H9 (cell line): ENCODE results near the gene RNU1-3. TPM values are rescaled to one million over a fixed set of nuclear protein-coding genes. Genes with fewer than 3 reads are reported as not detected.
"Not testable (repeated sequence)": the region's sequence is repeated elsewhere in the genome, so short reads cannot be mapped to it uniquely, and the experiment has no call there.

ENCODE experiments used
- DNase-seq: peaks from one replicate; pipeline ENCODE4 v3.0.0-alpha.2; 2017
- H2AFZ ChIP-seq: one replicate; pipeline ENCODE4 v1.6.1; 2013; ENCODE audit warnings: mild to moderate bottlenecking, low read length, control low read depth, moderate library complexity
- H2AK5ac ChIP-seq: 2 replicates; pipeline ENCODE4 v1.6.1; 2013; ENCODE audit warnings: low read length, control low read depth, mixed read lengths; ENCODE audit not compliant: insufficient read length
- H2BK120ac ChIP-seq: one replicate; pipeline ENCODE4 v1.6.1; 2013; ENCODE audit warnings: low read depth, mild to moderate bottlenecking, low read length, control low read depth, inconsistent platforms; ENCODE audit not compliant: poor library complexity, severe bottlenecking
- H2BK12ac ChIP-seq: 2 replicates; pipeline ENCODE4 v1.6.1; 2013; ENCODE audit warnings: low read length, control low read depth, mixed read lengths, low read depth; ENCODE audit not compliant: insufficient read length
- H2BK15ac ChIP-seq: 2 replicates; pipeline ENCODE4 v1.6.1; 2013; ENCODE audit warnings: low read depth, low read length, control low read depth
- H2BK20ac ChIP-seq: one replicate; pipeline ENCODE4 v1.6.1; 2013; ENCODE audit warnings: low read depth, mild to moderate bottlenecking, low read length, control low read depth, inconsistent platforms; ENCODE audit not compliant: poor library complexity, severe bottlenecking
- H2BK5ac ChIP-seq: 2 replicates; pipeline ENCODE4 v1.6.1; 2013; ENCODE audit warnings: low read length, control low read depth, mixed read lengths; ENCODE audit not compliant: insufficient read length
- H3K14ac ChIP-seq: 2 replicates; pipeline ENCODE4 v1.6.1; 2013; ENCODE audit warnings: low read length, control low read depth; ENCODE audit not compliant: insufficient read depth
- H3K18ac ChIP-seq: 2 replicates; pipeline ENCODE4 v1.6.1; 2013; ENCODE audit warnings: low read depth, mild to moderate bottlenecking, mixed read lengths, low read length, control low read depth; ENCODE audit not compliant: insufficient read length
- H3K23ac ChIP-seq: 2 replicates; pipeline ENCODE4 v1.6.1; 2013; ENCODE audit warnings: low read length, control low read depth, mixed read lengths, low read depth; ENCODE audit not compliant: insufficient read length
- H3K23me2 ChIP-seq: 2 replicates; pipeline ENCODE4 v1.6.1; 2013; ENCODE audit warnings: low read depth, mild to moderate bottlenecking, mixed read lengths, low read length, control low read depth; ENCODE audit not compliant: insufficient read length, poor library complexity, severe bottlenecking
- H3K27ac ChIP-seq: 2 replicates; pipeline ENCODE4 v1.5.1; 2013; ENCODE audit warnings: low read length, control low read depth, mixed read lengths, low read depth; ENCODE audit not compliant: insufficient read length
- H3K27me3 ChIP-seq: 2 replicates; pipeline ENCODE4 v1.6.1; 2013; ENCODE audit warnings: low read length, control low read depth, inconsistent platforms; ENCODE audit not compliant: insufficient read depth
- H3K4ac ChIP-seq: 2 replicates; pipeline ENCODE4 v1.6.1; 2013; ENCODE audit warnings: low read depth, mild to moderate bottlenecking, control low read depth, inconsistent platforms, low read length, moderate library complexity
- H3K4me1 ChIP-seq: 2 replicates; pipeline ENCODE4 v1.6.1; 2013; ENCODE audit warnings: low read length, control low read depth, inconsistent platforms; ENCODE audit not compliant: insufficient read depth
- H3K4me2 ChIP-seq: 2 replicates; pipeline ENCODE4 v1.6.1; 2013; ENCODE audit warnings: low read length, control low read depth, mixed read lengths; ENCODE audit not compliant: insufficient read length, insufficient read depth
- H3K56ac ChIP-seq: 2 replicates; pipeline ENCODE4 v1.6.1; 2013; ENCODE audit warnings: low read depth, mild to moderate bottlenecking, mixed read lengths, low read length, control low read depth; ENCODE audit not compliant: insufficient read length
- H3K79me1 ChIP-seq: 2 replicates; pipeline ENCODE4 v1.6.1; 2013; ENCODE audit warnings: low read depth, mild to moderate bottlenecking, moderate library complexity, low read length, control low read depth, inconsistent platforms; ENCODE audit not compliant: insufficient read depth, poor library complexity, severe bottlenecking
- H3K79me2 ChIP-seq: 2 replicates; pipeline ENCODE4 v1.6.1; 2013; ENCODE audit warnings: low read length, control low read depth, inconsistent platforms; ENCODE audit not compliant: insufficient read depth
- H3K9ac ChIP-seq: 2 replicates; pipeline ENCODE4 v1.6.1; 2013; ENCODE audit warnings: low read length, control low read depth, mixed read lengths; ENCODE audit not compliant: insufficient read length; ENCODE audit errors: extremely low read depth
- H3K9me3 ChIP-seq: one replicate; pipeline ENCODE4 v1.6.1; 2013; ENCODE audit warnings: low read depth, low read length, inconsistent platforms; ENCODE audit not compliant: control insufficient read depth
- H3T11ph ChIP-seq: one replicate; pipeline ENCODE4 v1.6.1; 2013; ENCODE audit warnings: mild to moderate bottlenecking, low read length, control low read depth, inconsistent platforms
- H4K20me1 ChIP-seq: one replicate; pipeline ENCODE4 v1.6.1; 2013; ENCODE audit not compliant: control insufficient read depth, insufficient read length, insufficient read depth
- H4K5ac ChIP-seq: 2 replicates; pipeline ENCODE4 v1.6.1; 2013; ENCODE audit warnings: low read depth, mild to moderate bottlenecking, mixed read lengths, low read length, control low read depth; ENCODE audit not compliant: insufficient read length
- H4K8ac ChIP-seq: replicated peaks from 2 replicates; pipeline ENCODE4 v1.6.1; 2013; ENCODE audit warnings: low read length, control low read depth, mixed read lengths, low read depth; ENCODE audit not compliant: insufficient read length
- H4K91ac ChIP-seq: 2 replicates; pipeline ENCODE4 v1.6.1; 2013; ENCODE audit warnings: low read depth, mild to moderate bottlenecking, moderate library complexity, mixed read lengths, low read length, control low read depth; ENCODE audit not compliant: insufficient read length
- H3K27ac Mint-ChIP-seq, 3 experiments: 2 replicates in 2 of 3; 3 replicates in 1 of 3; pipeline ENCODE4 v1.8.0; 2020 to 2021; ENCODE audit warnings: mixed read lengths in 3 of 3, mild to moderate bottlenecking in 1 of 3, moderate library complexity in 1 of 3
- H3K27me3 Mint-ChIP-seq: 2 replicates; pipeline ENCODE4 v1.8.0; 2021; ENCODE audit warnings: low read depth, mild to moderate bottlenecking, moderate library complexity, mixed read lengths
- H3K36me3 Mint-ChIP-seq, 3 experiments: 2 replicates in 2 of 3; 3 replicates in 1 of 3; pipeline ENCODE4 v1.8.0; 2020 to 2021; ENCODE audit warnings: low read depth in 3 of 3, mixed read lengths in 3 of 3; ENCODE audit not compliant: insufficient read depth in 1 of 3
- H3K4me1 Mint-ChIP-seq, 2 experiments: 2 replicates each; pipeline ENCODE4 v1.8.0; 2020; ENCODE audit warnings: mixed read lengths in 2 of 2
- H3K4me3 Mint-ChIP-seq, 2 experiments: 2 replicates in 1 of 2; 3 replicates in 1 of 2; pipeline ENCODE4 v1.8.0; 2020 to 2021; ENCODE audit warnings: mild to moderate bottlenecking in 2 of 2, mixed read lengths in 2 of 2, moderate library complexity in 1 of 2
- H3K9me3 Mint-ChIP-seq, 2 experiments: 2 replicates in 1 of 2; 3 replicates in 1 of 2; pipeline ENCODE4 v1.8.0; 2020; ENCODE audit warnings: mild to moderate bottlenecking in 2 of 2, mixed read lengths in 2 of 2, moderate library complexity in 1 of 2
- WGBS: extraction: QIAGEN DNeasy Blood & Tissue Kit; methylation state at CpG from one replicate; pipeline ENCODE4 v1.1.7; 2013; ENCODE audit warnings: missing lambda C conversion rate, low lambda C conversion rate, mixed read lengths; ENCODE audit not compliant: insufficient read length; ENCODE audit errors: extremely low coverage; 5-methylcytosine and 5-hydroxymethylcytosine counted together
- total RNA-seq: library from RNA; stranded (reverse); gene quantifications from 2 replicates; pipeline ENCODE4 v1.2.1, GENCODE V29; 2021

RNU1-3 gene
- total RNA-seq, 1 experiment from 2014 or later = 2,051 TPM

DNA sequence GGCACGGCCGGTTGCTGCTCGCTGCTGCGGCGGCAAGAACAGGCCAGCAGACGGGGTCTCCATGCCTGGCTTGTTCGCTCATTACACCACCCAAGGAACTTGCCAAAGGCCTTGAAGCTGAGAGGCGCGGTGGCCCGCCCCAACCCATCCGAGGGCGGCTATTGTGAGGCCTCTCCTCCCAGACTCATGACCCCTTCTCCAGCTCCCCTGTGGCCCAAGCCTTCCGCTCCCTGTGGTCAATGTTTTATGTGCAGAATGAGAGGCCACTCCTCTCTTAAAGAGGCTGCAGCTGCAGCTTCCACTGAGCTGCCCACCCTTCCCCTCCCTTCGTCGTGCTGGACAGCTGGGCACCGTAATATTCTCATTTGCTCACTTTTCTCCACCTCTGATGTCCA lies 27.6 kb upstream of the RNU1-3 start:
- not testable (repeated sequence) for H3T11ph ChIP-seq, H2AK5ac ChIP-seq, H3K36me3 Mint-ChIP-seq, H3K27ac Mint-ChIP-seq, H2AFZ ChIP-seq, H3K79me2 ChIP-seq, H3K4me3 Mint-ChIP-seq, H3K9me3 ChIP-seq, H3K18ac ChIP-seq, H3K27me3 Mint-ChIP-seq, H3K4me2 ChIP-seq, H3K4me1 ChIP-seq, H2BK120ac ChIP-seq, H3K79me1 ChIP-seq, DNase-seq, H2BK20ac ChIP-seq, H2BK15ac ChIP-seq, H4K91ac ChIP-seq, H3K14ac ChIP-seq, H4K8ac ChIP-seq, H3K9ac ChIP-seq, H3K56ac ChIP-seq, H3K27me3 ChIP-seq, H4K20me1 ChIP-seq, H3K4ac ChIP-seq, H4K5ac ChIP-seq, H3K23ac ChIP-seq, H3K23me2 ChIP-seq, H3K4me1 Mint-ChIP-seq, H3K27ac ChIP-seq, H2BK12ac ChIP-seq, H3K9me3 Mint-ChIP-seq, H2BK5ac ChIP-seq
- no CpG with 5 or more reads among the region's 16 CpGs for WGBS

- not testable (repeated sequence) for H3K27ac Mint-ChIP-seq, H3K4me2 ChIP-seq
Measured at GRCh38 chr1:16693449-16694307, 26.9 kb upstream of the RNU1-3 start.

More at GRCh38 chr1:16693449-16694307, 26.9 kb upstream of the RNU1-3 start:
- H3K4me1 ChIP-seq, H3K79me2 ChIP-seq, H3K56ac ChIP-seq, DNase-seq, H2BK20ac ChIP-seq, H3K27me3 Mint-ChIP-seq, H3K9me3 ChIP-seq, H2BK12ac ChIP-seq, H3K27me3 ChIP-seq, H3K23me2 ChIP-seq, H2BK5ac ChIP-seq, H3K27ac ChIP-seq, H2BK120ac ChIP-seq, H2AFZ ChIP-seq, H3K18ac ChIP-seq, H3K79me1 ChIP-seq, H3T11ph ChIP-seq, H3K14ac ChIP-seq, H2AK5ac ChIP-seq, H4K8ac ChIP-seq, H4K20me1 ChIP-seq, H3K9me3 Mint-ChIP-seq, H3K9ac ChIP-seq, H3K4me1 Mint-ChIP-seq, H3K36me3 Mint-ChIP-seq, H3K4me3 Mint-ChIP-seq, H3K4ac ChIP-seq, H2BK15ac ChIP-seq, H3K23ac ChIP-seq, H4K5ac ChIP-seq, H4K91ac ChIP-seq: not testable (repeated sequence)
- no CpG with 5 or more reads among the region's 96 CpGs for WGBS
